ENCODE measurements around the gene GLIPR2.
"Not testable (repeated sequence)": the region's sequence is repeated elsewhere in the genome, so short reads cannot be mapped to it uniquely, and the experiment has no call there.

GLIPR2 gene

DNA sequence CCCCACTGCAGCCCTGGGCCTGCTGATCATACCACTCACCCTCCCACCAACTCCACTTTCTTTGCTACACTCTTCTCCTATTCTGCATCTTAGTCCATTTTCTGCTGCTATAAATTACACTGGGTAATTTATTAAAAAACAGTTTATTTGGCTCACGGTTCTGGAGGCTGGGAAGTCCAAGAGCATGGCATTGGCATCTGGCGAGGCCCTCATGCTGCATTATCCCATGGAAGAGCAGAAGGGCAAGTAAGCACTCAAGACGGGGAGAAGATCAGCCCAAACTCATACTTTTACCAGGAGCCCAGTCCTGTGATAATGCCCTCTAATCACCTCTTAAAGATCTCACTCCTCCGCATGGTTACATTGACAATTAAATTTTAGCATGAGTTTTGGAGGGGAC lies 9.4 kb downstream of the GLIPR2 start:
- no peak for DNase-seq

DNA sequence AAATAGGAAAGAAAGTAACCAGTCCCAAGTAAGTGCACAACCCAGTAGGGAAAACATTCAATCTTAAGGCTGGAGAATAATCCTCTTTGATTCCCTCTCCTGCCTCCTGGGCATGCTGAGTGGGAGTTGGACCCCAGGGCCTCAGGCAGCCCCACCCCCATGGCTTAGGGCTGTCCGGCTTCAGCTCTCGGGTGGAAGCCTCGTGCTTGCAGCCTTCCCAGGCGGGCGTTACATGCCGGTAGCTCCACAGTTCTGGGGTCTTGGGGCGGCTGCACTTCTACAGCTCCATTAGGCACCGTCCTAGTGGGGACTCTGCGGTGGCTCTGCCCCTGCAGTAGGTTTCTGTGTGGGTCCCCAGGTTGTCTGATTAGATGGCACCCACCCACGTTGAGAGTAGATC lies 10.1 kb downstream of the GLIPR2 start:
- DNase-seq, result no peak

DNA sequence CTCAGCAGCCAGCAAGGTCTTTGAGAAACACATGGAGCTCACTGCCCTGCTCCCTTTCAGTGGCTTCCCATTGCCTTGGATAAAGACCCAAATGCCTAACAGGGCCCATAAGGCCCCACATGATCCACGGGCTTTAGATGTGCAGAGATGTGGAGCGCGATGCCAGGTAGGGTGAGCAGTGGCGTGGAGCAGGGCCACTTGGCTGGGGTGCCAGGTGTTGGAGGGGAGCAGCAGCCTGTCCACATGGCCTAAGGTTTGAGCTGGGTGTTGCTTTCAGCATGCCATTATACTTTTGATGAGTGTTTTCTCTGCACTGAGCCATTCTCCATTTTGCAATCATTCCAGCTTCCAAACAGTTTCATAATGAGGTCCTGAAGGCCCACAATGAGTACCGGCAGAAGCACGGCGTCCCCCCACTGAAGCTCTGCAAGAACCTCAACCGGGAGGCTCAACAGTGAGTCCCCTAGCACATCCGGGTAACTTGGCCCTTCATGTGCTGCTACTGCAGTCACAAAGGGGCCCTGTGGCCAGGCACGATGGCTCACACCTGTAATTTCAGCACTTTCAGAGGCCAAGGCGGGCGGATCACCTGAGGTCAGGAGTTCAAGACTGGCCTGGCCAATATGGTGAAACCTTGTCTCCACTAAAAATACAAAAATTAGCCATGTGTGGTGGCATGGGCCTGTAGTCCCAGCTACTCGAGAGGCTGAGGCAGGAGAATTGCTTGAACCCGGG lies 11.1 kb downstream of the GLIPR2 start:
- no peak for DNase-seq

DNA sequence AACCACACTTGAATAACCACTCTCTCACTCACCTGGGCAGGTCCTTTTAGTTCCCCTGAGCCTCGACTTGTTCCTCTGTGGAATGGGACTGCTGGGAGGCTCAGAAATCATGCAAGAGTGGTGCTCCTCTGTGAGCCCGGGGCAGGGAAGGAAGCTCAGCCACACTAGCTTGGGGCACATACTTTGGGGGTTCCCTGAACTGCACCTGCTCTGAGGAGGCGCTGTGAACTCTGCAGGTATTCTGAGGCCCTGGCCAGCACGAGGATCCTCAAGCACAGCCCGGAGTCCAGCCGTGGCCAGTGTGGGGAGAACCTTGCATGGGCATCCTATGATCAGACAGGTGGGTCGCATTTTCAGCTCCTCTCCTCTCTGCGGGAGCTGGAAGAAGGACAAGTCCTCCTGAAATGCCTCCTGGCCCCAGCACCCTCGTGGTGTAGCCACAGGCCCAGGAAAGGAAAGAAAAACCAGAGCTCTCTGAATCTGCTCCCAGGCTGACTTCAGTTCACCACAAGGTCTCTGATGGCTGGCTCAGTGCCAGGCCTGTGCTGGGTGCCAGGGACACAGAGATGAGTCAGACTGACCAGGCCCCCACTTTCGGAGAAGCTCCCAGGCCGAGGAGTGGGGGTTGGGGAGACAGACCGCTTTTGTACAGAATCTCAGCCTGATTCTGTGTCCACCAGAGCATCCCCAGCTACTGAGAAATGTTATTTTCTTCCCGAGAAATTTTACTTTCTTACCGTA lies 11.9 kb downstream of the GLIPR2 start:
- DNase-seq, result peak; percentile 92

DNA sequence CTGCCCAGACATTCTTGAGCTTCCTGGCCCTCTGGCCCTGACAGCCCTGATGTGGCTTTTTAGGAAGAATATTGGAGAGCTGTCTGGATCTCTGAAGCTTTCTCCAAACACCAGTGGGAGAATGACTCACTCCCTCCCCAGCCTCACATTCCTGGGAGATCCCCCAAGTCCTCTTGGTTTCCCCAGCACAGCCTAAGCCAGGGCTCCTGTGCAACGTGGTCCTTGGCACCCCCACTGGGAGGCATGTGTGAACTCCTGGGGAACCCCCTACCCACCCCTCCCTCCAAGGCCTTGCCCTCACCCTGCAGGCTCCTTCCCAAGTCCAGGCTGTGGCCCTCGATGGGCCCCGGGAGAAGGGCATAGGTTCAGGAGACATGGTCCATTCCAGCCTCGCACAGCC lies 12.7 kb downstream of the GLIPR2 start:
- DNase-seq, result no peak

DNA sequence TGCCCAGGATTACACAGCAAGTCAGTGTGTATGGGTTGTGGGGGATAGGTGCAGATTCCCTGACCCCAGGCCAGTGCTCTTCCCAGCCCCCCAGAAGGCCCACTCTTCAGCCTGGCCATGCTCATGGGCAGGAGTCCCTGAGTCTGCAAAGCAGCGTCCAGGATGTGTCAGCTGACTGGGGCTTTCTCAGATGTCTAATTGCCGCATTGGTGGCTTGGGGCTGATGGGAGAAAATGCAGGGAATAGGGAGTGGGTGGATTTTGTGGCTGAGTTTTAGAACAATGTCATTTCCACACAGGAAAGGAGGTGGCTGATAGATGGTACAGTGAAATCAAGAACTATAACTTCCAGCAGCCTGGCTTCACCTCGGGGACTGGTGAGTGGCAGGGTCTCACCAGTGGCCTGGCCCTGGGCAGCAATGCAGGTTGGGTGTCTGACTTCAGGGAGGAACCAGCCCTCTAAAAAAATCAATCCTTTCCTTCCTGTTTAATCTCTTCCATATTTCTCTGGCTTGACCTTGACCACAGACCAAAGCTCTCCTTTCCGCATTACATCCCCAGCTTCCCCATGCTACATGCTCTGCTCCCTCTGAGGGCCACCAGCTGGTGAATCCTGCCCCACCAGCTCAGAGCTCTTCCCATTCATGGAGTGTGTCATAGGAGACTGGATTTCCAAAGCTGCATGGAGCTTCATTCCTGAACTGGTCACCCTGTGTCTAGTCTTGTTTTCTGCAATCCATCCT lies 14.2 kb downstream of the GLIPR2 start:
- DNase-seq, result no peak

DNA sequence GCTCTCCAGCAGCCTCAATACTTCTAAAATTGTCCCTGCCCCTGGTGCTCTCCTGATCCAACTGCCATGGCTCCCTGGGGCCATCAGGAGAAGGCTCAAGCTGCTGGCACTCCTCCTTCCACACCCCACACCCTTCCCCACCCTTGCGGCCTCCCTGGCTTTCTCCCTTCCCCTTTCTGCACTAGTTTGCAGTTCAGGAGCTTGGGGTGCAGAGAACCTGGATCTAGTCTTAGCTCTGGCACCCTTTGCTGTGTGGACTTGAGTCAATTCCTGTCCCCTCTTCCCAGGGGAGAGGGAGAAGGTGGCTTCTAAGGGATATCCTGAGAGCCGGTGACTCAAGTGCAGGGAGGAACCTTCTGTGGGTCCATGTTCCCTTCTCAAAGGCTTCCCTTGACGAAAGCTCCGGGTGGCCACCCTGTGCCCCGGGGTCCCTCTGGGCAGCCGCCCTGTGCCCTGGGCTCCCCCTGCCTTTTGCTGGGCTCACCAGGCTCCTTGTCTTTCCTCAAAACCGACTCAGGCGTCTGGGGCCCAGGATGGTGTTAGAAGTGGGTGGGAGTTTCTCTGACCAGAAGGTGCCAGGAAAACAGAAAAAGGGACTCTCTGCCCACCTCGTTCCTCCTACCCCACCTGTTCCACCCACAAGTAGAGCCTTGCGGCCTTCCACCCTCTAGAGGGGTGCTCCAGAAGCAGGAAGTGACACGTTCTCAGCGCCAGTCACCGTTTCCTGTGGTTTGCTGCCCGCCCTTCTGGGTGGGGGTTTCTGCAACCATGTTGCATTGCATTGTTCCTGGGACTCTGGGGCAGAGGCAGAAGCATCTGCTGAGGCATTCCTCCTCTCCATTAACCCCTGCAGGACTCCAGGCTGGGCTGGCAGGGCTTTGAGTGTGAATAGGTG lies 15.0 kb downstream of the GLIPR2 start:
- DNase-seq, result peak; percentile 95

DNA sequence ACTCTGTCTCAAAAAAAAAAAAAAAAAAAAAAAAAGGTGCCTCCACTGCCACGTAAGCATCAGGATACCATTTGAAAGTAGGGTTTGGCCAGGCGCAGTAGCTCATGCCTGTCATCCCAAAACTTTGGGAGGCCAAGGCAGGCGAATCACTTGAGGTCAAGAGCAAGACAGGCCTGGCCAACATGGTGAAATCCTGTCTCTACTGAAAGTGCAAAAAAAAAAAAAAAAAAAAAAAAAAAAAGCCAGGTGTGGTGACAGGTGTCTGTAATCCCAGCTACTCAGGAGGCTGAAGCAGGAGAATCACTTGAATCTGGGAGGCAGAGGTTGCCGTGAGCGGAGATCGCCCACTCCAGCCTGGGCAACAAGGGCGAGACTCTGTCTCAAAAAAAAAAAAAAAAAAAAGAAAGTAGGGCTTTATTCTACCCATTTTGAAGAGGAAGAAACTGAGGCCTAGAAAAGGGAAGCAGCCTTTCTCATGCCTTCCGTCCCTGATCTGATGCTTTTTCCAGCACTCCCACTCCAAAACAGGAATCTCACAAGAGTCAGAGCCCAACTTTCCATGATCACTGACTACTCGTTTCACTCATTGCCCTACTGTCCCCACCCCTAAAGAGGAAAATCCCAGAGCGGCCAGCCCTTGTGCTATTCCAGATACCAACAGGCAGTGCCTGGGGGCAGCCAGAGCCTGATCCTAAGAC lies 16.4 kb downstream of the GLIPR2 start:
- no peak for DNase-seq

DNA sequence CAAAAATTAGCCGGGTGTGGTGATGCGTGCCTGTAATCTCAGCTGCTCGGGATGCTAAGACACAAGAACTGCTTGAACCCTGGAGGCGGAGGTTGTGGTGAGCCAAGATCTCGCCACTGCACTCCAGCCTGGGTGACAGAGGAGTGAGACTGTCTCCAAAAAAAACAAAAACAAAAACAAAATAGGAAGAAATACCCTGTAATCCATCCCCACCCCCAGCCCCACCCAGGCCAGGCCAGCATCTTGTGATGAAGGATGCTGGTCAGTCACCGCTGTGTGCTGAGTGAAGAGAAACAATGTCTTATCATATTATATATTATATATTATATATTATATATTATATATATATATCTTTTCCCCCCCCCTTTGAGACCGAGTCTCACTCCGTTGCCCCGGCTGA lies 17.2 kb downstream of the GLIPR2 start:
- DNase-seq, result no peak

DNA sequence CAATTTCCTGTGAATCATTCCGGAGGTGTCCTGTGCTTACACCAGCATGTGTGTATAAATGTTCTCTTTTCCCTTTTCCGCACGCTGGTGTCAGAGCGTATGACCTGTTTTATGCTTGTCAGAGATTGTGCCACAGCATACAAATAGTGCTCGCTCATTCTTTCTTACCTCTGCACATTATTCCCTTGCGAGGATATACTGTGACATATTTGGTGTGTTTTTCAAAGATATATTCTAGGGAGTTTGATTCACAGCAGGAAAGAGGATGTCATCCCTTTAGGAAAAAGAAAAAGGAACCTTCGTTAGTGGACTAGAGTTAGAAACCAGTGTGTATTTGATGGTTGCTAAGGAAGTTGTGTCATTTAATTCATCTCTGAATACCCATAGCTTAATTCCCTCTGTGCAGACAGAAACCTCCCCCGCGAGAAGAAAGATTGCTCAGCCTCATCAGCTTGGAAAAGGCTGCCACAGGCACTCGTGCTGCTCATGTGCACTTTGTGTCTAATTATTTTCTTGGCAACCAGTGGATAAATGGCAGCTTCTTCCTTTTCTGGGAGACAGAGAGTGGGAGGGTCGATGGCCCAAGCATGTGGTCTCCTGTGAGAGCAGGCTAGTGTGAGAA lies 17.9 kb downstream of the GLIPR2 start:
- peak; percentile 70 for DNase-seq

DNA sequence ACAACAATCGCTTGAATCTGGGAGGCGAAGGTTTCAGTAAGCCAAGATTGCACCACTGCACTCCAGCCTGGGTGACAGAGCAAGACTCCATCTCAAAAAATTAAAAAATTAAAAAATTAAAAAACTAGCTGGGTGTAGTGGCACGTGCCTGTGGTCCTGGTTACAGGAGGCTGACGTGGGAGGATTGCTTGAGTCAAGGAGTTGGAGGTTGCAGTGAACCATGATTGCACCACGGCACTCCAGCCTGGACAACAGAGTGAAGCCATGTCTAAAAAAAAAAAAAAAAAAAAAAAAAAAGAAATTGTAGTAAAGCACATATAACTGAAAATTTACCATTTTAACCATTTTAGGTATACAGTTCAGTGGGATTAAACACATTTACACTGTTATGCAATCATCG lies 19.6 kb downstream of the GLIPR2 start:
- DNase-seq, result no peak

DNA sequence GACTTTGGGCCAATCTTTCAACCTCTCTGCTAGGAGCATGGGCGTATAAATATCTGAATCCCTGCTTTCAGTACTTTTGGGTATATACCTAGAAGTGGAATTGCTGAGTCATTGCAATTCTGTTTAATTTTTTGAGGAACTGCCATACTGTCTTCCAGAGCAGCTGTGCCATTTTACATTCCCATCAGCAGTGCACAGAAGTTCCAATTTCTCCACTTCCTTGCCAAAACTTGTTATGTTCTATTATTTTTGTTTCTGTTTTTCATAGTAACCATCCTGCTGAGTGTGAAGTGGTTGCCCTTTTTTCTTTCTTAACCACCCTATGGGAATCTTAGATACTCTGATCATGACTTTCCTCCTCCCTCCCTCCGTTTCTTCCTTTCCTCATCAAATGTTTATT lies 21.6 kb downstream of the GLIPR2 start:
- peak; percentile 72 for DNase-seq

DNA sequence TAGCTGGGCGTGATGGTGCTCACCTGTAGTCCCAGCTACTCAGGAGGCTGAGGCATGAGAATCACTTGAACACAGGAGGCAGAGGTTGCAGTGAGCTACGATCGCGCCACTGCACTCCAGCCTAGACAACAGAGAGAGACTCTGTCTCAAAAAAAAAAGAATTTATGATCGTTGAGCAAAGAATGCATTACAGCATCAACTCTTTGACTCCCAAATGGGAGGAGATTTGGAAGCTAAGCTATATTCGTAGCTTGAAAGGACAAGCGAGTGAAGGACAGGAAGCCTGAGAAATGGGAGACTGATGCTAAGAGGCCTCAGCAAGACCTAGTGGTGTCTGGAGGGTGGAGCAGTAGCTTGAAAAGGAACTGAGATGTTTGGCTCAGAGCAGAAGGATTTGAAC lies 22.4 kb downstream of the GLIPR2 start:
- no peak for DNase-seq

DNA sequence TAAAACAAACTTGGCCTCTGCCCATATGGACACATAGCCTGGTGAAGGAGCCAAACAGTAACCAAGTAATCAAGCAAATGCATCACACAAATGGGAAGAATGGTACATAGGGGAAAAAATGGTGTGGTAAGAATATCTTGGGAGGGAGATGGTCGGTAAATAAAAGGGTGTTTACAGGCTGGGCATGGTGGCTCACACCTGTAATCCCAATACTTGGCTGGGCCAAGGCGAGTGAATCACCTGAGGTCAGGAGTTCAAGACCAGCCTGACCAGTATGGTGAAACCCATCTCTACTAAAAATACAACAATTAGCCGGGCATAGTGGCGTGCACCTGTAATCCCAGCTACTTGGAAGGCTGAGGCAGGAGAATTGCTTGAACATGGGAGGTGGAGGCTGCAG lies 23.0 kb downstream of the GLIPR2 start:
- DNase-seq, result not testable (repeated sequence)

DNA sequence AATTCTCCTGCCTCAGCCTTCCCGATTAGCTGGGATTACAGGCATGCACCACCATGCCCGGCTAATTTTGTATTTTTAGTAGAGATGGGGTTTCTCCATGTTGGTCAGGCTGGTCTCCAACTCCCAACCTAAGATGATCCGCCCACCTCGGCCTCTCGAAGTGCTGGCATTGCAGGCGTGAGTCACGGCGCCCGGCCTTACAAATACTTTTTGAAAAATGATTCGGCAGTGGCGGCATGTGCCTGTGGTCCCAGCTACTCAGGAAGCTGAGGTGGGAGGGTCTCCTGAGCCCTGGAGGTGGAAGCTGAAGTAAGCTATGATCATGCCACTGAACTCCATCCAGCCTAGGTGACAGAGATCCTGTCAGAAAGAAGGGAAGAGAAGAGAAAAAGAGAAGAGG lies 23.6 kb downstream of the GLIPR2 start:
- DNase-seq, result not testable (repeated sequence)

DNA sequence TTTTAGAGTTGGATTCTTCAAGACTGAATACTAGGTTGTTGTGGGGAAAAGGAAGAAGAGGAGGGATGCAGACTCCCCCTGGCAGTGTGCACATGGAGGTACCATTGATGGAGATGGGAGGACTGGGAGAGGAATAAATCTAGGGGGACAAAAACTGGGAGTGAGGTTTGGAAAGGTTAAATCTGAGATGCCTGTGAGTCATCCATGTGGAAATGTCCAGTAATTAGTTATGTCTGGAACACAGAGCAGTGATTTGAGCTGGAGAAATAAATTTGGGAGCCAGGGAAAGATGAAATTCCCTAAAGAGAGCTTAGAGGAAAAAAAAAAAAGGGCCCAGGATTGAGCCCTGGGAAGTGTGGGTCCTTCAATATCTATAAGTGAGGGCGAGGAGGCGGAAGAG lies 24.7 kb downstream of the GLIPR2 start:
- no peak for DNase-seq

DNA sequence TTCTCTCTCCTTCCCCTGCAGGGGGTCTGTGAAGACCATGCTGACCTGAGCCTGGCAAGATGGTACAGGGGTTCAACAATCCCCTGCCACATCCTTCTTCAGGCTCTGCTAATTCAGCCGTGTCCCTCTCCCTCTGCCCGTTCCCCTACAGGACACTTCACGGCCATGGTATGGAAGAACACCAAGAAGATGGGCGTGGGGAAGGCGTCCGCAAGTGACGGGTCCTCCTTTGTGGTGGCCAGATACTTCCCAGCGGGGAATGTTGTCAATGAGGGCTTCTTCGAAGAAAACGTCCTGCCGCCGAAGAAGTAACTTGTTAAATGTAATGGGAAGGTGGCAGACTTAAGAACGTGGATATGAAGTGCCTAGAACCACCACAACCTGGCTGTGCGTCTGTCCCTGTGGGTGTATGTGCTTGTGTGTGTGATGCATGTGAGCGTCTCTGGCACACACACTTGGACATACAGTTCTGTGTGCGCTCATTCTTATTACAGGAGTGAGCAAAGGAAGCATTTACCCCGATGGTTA lies 25.7 kb downstream of the GLIPR2 start:
- DNase-seq, result no peak

DNA sequence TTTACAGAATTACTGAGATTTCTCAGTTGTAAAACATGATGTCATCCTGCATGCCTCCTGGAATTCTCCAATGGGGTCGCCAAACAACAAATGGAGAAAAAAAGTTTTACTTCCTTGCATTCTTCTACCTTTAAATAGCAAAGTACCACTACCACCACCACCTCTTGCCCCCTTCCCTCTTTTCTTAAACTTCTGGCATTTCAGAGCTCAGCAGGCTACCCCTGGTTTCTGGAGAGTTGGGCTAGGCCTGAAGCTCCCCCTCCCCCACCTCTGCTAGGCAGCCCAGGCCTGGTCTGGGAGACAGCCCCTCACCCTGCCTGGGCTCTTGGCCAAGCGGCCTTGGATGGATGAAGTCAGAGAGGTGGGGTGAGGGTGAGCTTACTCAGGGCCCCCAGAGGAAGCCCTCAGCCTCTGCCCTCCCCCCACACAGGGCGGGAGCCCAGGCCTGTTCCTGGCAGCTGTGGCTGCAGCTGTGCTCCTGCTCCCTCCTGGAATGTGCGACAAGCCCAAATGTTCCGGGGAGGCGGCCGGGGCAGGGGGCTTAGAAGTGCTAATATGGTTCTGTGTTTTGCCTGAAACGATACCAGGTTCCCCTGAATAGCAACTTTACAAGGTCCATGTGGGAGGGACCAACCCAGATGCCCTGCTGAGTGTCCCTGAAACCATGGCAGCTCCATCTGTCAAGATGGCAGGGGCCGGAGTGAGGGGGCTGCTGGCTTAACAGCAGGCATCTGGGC lies 26.7 kb downstream of the GLIPR2 start:
- DNase-seq, result no peak

DNA sequence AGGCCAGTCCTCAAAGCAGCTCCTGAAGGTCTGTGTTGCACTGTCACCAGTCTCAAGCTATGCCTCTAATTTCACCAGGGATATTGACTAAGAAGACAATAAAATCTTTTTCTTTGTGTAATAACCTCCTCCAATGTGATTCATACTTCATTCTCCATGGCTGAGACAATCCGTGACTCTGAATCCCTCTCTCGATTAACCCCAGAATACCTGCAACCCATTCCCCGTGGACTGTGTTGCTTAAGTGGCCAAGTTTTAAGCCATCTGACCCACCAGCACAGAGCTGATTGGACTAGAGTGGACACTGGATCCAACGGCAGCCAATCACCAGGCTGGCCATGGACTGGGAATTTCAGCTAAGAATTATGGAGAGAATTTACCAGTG lies 27.2 kb downstream of the GLIPR2 start:
- no peak for DNase-seq

DNA sequence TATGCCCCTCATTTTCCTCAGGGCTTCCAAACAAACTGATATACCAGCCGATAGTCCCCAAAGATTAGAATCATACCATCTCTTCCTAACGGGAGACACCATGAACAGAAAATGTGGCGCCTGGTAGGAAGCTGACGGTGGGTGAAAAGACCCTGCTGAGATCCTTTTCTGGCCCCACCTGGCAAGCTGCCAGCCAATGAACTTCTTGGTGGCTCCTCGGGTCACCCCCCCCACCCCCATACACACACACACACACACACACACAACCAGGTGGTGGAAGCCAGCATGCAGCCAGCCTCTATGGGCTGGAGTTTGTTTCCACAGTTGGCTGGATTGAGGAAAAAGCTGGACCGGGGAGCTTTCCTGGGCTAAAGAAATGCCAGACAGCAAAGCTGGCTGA lies 27.8 kb downstream of the GLIPR2 start:
- DNase-seq, result no peak

DNA sequence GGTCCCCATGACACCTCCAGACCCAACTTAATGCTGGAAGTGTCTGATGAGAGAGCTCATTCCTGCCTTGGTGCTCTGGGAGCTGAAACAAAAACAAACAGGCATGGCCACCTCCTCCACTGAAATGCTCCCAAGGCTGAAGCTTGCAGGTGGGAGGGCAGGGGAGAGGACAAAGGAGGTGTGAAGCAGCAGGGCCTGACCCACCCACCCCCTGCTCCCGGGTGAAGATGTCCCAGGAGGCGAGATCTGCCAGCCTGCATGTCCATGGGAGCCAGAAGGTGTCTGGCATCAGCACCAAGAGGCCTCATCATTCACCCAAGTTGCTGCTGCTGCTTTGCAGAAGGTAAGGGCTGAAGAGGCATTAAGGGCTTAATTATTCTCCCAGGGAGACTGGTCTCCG lies 28.5 kb downstream of the GLIPR2 start:
- DNase-seq, result no peak

Measured in hematopoietic multipotent progenitor cell treated with erythropoietin and hydrocortisone succinate and interleukin-3 and kit ligand, for 4 days (in vitro differentiated cells).